GM19395 (cell line): ENCODE data around the gene SLCO3A1.
A peak's percentile ranks its signal among the peaks of the same experiment; 100 is the strongest.

Source experiments
- ATAC-seq: cut with Tn5 transposase; IDR thresholded peaks from one replicate; pipeline ENCODE4 v1.9.1; 2021; ENCODE audit warnings: mild to moderate bottlenecking, moderate library complexity; ENCODE audit not compliant: unreplicated experiment

Gene SLCO3A1

DNA sequence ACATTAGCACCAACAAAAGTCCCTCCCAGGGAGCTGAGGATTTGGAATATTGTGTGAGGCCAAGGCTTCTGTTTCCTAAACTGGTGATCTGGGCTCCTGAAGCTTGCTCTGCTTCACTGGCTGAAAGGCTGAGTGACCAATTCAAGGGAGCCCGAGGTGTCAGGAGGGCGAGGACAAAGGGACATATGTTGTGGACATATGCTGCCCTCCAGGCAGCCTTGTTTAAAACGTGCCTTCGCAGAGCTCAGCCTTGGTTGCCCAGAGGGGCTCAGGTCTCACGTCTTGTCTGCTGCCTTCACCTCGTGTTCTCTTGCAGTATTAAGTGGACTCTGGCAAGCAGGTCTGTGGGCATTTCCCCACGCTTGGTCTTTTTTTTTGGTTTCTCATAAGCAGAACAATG lies 7.0 kb downstream of the SLCO3A1 start:
- no peak for ATAC-seq

DNA sequence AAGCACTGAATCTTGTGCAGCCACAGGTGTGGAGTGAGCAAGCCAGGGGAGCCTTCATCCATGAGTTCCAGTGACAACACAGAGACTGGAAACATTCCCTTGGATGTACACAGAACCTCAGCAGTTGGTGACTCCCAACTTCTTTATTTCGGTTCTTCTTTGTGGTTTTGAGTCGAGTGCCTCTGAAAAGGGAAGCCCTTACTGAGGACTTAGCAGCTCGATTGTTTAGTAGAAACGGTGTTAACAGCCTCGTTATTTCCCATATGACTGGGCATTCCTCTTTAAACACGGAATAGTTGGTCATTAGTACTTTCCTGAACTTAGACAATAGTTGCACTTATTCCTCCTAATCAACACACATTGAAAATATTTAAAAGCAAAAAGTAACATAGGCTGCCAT lies 7.7 kb downstream of the SLCO3A1 start:
- ATAC-seq = no peak

DNA sequence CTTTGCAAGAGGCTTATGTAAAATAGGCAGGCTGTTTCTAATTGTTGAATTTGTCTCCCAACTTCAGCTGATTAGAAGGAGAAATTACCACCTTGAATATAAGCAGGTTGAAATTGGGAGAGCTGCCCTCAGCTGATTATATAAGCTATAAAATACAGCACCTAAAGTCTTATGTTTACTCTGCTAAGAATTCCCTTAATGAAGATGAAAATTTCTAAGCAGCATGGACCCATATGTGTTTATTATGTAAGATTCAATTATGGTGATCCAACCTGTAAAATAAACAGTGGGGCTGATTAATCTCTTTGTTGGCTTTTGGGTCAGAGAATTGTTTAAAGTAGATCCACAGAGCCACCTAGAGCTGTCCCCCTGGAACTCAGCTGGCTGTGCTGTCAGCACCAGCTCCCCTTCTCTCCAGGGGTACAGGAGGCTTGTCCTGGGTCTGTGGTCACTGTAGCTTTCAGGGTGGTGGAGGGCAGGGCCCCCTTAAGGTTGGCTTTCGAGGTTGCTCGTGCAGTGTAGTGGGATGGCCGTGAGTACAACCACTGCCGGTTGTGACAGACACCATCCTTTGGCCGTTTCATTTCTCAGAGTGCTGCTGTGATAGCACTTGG lies 9.5 kb downstream of the SLCO3A1 start:
- no peak for ATAC-seq

DNA sequence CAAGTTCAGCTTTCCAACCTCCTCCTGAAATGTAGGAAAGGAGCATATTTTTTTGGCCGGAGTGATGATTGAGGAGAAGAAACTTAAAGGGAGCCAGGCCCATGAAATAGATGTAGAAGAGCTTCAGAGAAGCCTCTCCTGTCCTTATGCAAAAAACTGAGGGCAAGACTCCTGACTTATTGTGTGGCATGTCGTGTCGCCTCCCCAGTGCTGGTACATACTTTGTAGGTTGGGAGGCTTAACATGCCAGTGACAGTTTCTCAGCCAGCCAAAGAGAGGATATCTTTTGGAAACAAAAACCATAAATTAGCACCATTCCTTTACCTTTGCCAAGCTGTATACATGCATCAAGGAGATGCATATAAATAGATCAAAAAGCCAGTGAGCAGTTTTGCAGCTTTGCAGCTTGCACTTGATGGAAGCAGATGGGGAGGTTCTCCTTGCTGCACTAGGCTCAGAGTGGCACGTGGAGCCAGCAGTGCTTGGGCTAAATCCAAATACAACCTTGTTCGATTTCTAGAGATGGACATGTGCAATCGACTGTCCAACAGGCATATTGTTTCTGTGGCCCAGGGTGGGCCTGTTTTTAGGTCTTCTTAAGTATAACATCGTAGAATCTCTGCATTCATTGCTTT lies 10.2 kb downstream of the SLCO3A1 start:
- ATAC-seq = no peak

DNA sequence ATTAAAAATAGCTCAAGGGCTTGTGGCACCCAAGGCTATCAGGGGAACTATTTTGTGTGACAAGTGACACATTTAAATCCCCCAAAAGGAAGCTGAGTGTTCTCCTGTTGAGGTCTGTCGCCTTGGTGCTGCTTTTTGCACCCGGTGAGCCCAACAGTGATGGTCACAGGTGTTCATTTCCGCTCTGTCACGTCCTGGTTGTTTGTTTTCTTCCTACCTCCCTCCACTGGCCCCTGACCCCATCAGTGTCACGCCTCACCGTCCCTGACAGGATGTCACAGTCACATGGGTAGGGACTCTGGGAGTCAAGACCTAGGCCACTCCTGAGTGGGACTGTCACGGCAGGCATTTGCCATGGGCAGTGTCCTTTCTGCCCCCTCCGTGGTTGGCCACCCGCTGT lies 11.2 kb downstream of the SLCO3A1 start:
- peak; percentile 51 for ATAC-seq

DNA sequence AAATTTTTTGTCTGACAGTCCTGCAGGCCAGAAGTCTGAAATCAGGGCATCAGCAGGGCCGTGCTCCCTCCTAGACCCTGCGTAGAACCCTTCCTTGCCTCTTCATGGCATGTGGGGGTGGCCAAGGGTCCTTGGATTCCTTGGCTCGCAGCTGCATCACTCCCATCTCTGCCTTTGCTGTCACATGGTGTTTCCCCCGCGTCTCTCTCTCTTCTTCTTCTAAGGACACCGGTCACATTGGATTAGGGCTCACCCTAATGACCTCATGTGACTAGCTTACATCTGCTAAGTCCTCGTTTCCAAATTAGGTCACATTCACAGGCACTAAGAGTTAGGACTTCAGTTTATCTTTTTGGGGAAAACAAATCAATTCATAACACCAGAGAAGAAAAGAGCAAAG lies 12.0 kb downstream of the SLCO3A1 start:
- no peak for ATAC-seq

DNA sequence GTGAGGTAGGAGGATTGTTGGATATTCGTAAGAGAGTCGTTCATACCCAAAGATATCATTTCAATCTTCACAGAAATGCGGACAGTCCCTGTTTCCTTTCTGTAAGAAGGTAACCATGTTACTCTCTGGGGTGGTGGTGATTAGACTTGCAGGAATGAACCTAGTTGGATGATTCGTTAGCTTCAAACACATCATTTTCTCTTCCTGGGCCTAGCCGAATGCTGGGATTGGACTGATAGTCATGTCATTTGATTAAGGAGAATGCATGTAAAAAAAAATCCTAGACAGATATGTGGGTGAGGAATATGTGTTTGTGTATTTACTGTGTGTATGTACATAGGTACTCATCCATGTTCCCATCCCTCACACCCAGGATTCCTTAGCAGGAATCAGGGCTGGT lies 12.4 kb downstream of the SLCO3A1 start:
- ATAC-seq = no peak

DNA sequence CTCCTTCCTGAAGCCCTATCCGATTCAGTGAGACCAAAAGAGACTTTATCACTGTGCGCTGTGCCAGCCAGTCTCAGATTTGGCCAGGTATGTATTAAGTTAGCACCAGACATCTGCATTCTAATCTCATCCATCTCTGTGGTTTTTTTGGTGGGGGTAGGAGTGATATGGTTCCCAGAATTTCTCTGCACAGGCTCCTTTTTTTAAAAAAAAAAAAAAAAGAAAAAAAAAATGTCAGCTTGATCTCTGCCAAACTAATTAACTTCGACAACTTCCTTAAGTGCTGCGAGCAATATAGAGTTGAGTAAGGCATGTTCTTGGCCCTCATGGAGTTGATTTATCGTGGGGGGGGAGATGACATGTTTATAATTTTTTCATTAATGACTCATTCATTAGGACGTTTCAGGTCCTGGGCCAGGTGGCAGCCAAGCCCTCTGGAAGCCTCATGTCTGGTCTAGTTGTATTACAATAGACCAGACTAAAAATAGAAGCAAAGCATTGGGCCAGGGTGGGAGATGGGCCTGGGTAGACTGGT lies 12.9 kb downstream of the SLCO3A1 start:
- ATAC-seq = no peak

DNA sequence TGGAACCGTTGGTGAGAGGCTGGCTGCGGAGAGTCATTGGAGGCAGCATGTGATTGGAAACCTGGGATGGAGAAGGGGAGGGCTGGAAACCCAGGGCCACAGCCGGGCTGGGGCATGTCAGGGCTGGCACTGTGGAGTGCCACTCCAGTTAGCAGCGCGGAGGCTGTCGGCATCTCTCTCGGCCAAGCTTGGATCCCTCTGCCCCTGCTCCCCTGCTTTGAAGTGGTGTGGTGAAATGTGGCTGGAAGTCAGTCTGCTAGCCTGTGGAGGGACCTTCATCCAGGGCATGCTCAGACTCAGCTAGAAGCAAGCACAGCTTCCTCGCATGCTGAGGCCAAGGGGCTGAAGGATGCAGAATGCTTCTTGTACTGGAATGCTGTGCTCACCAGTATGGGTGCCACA lies 13.5 kb downstream of the SLCO3A1 start:
- no peak for ATAC-seq

DNA sequence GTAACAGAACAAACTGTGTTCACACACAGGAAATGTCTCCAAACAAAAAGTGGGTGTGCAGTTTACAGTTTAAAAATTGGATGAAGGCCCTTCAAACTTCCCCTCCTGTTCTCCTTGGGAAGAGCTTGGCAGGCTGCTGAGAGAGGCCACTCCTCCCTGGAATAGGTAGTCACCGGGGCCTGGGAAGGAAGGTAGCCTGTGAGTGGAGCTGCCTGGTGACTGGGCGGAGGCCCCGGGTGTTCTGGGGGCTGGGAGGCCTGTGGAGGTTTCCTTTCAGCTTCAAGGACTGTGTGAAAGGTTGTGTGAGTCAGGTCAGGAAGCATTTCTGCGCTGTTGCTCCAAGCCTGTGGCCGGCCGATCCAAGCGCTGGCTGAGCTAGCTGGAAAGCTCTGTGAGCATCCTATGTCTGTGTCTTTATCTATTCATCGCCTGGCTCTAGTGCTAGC lies 14.1 kb downstream of the SLCO3A1 start:
- ATAC-seq = no peak

DNA sequence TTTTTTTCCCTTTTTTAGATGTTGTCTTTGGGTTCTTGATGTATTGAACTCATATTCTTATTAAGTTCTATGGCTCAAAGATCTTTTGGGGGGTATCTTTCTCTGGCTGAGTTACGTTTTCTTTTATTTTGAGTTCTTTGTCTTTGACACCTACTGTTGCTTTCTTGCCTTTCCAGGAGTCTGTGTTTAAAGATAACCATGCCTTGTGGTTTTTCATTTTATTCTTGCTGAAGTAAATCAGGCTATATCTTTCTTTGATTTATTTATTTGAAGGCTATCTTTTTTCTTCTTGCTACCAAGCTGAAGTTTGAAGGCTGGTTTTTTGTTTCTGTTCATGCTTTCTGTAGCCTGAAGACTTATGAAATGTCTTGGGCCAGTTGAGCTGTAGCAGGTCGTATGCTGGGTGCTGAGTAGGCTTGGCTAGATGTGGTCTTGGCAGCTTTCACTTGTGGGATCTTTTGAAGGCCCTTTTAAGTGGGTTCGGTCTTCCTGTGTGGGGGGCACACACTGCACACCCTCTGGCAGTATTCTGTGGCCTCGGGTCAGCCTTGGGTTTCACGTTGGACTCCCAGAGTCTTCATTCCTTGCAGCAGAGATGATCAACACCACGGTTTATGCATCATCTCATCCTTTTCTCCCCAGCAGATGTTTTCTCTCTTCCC lies 17.5 kb downstream of the SLCO3A1 start:
- ATAC-seq = no peak

DNA sequence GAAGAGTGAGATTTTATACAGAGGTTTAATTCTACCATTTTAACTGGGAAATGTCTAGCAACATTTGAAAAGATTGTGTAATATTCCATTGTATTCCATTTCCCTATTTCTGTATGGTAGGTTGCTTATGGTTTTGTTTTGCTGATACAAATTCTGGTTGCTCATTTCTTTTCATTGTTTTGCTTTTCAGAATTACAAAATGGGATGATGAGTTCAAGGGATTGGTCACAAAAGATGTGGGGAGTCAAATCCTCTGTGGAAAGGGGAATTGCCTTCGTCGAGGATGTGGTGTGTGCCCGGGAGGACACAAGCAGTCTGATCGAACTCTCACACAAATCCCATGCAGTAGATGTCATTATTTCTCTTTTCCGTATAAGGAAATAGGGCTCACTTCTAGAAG lies 18.3 kb downstream of the SLCO3A1 start:
- no peak for ATAC-seq

DNA sequence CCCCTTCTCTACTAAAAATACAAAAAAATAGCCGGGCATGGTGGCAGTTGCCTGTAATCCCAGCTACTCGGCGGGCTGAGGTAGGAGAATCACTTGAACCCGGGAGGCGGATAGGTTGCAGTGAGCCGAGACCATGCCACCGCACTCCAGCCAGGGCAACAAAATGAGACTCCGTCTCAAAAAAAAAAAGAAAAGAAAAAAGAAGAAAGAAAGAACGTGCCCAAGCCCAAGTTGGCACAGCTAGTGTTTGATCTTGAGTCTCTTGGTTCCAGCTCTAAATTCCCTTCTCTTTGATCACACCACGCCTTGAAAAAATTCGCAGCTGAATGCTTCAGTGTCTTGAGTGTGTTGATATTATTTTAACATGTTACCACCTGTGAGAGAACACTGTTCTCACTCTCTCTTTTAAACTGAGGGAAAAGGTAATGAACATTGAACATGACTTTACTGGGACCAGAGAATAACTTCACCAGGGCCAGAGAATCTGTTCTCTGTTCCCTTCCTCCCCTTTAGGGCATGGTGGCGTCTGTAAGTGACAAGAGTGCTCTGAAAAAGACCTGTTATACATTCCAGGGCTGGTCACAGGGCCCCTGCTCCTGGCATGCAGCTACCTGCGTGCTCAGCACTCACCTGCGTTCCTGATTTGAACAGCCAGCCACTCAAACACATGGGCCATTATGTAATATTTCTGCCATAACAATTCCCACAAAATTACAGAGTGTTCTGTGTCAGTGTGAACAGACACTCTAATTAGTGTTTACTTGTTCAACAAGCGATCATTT lies 19.0 kb downstream of the SLCO3A1 start:
- no peak for ATAC-seq

DNA sequence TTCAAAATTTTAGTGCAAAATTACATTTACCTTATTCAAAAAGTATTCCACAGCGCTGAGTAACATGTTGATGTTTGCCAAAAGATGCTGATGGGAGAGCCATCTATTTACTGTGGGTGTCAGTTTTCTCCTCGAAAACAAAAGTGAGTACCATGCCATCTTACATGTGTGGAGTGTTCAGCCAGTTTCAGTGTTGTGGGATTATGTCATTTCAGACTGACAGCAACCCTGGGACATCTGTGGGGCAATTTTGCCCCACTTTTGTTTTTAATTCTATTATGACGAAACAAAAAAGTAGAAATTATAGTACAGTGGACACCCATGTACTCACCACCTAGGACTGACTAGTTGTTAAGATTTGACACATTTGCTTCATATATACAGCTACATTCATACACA lies 19.6 kb downstream of the SLCO3A1 start:
- ATAC-seq = no peak

DNA sequence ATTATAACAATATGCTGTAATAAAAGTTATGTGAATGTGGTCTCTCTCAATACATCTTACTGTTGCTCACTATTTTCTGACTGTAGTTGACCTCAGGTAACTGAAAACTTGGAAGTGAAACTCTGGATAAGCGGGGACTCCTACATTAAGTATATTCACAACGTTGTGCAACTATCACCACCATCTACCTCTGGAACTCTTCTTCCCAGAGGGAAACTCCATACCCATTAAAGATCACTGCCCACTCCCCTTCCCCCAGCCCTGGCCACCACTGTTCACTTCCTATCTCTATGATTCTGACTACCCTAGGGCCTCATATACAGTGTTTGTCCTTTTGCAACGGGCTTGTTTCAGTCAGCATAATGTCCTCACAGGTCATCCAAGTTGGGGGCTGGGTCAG lies 20.7 kb downstream of the SLCO3A1 start:
- ATAC-seq = no peak

DNA sequence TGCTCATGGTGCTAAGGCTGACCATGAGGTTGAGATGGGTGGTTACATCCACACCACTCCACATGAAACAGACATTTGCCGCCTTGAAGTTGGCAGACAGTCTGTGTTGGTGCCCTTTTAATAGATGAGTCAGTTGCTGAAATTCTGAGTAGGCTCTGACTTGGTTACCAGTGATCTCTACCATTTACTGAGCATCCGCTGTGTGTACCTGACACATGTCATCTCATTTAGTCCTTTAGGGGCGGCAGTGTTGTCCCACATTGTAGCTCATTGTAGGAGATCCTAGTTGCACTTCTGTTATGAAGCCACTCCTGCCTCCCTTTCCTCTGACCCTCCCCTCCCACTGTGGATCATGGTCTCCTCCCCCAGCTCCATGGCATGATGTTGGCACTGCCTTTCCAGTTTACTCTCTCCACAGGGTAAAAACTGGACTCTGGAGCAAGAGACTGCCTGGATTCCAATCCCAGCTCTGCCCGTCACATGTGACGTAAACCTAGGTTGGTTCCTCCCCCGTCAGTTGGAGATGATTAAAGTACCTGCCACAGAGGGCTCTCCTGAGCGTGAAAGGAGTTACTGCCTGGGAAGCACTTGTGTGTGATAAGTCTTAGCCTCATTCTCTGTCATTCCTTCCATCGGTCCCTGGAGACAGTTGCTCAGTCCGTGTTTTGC lies 21.6 kb downstream of the SLCO3A1 start:
- no peak for ATAC-seq

DNA sequence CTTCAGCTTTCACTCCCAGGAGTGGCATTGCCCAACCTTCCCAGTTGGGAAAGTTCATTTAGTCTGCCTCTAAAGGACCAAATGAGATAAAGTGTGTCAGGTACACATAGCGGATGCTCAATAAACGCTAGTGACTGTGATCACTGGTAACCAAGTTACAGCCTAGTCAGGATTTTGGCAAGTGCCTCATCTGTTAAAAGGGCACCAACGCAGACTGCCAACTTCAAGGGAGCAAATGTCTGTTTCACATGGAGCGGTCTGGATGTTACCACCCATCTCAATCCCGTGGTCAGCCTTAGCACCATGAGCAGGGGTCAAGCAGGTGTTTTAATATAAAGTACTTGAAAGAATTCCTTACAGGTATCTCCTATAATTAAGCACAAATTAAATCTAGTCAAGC lies 22.7 kb downstream of the SLCO3A1 start:
- no peak for ATAC-seq

DNA sequence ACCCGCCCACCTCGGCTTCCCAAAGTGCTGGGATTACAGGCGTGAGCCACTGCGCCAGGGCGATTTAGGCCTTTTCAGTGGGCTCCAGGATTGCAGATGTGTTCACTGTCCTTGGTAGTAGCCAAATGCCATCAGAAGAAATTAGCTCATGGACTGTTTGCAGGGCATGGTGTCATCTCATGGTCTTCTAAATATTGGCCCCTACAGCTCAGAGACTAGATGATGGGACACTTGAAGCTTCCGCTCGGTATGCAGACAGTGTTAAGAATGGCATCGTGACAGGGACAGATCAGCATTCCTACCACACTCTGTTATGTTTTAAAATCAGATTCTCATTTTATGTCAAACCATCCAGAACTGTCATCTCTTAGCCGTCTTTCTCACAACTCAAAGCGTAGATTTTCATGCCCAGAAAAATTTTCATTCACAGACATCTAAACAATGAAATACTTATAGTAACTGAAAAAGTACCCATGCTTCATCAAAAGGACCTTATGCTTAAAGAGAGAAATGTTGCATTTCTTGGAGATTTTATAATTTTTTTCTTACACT lies 24.9 kb downstream of the SLCO3A1 start:
- ATAC-seq = no peak

DNA sequence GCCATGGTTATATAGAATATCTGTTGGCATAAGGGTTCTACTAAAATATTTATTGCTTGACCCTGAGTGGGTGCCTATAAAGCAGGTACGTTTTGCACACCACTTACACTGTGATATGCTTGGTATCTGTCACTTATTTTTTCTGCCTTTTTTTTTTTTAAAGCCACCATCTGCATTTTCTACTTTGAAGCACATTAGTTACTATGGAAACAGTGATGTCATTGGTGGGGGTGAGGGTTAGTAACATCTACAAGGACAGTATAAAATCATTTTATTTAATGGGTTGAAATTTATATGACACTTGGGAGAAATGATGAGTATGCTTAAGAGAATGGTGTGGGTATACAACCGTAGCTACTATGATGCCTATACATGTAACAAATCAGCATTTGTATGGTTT lies 25.6 kb downstream of the SLCO3A1 start:
- ATAC-seq = no peak

DNA sequence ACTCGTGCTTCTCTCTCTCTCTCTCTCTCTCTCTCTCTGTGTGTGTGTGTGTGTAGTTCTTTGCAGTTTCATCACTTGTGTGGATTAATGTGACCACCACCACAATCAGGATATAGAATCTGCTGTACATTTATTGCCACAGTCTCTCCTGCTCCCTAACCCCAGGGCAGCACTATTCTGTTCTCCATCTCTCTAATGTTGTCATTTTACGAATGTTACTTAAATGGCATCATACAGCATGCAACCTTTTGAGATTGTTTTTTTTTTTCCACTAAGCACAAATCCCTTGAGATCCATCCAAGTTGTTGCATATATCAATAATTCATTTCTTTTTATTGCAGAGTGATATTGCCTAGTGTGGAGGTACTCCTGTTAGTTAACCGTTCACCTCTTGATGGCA lies 26.9 kb downstream of the SLCO3A1 start:
- ATAC-seq = no peak
